T-cell (primary cell): Measurements from ENCODE around the gene CACNA2D1. TPM values are rescaled to one million over a fixed set of nuclear protein-coding genes. Genes with fewer than 3 reads are reported as not detected.

Source experiments
- ATAC-seq, 4 experiments: fragments of 200-7000 bp in 3 of 4; fragments of 150-1000 bp in 1 of 4; cut with Tn5 transposase; replicated peaks in 1 of 4; 1 replicate in 3 of 4; 2 replicates in 1 of 4; pipeline ENCODE4 v1.10.0; 2021; ENCODE audit warnings: moderate library complexity in 3 of 4, mild to moderate bottlenecking in 2 of 4, moderate number of reproducible peaks in 1 of 4
- CTCF ChIA-PET, 2 donors: fragments of 300-600 bp; sonication (Branson Sonifier 250); formaldehyde crosslinking; loops; one replicate each; lab custom pipeline; 2022; ENCODE audit warnings: antibody characterized with exemption in 2 of 2; lab: Charles Lee
- POLR2A ChIA-PET, 2 donors: fragments of 300-600 bp; sonication (Branson Sonifier 250); formaldehyde crosslinking; loops; one replicate each; lab custom pipeline; 2022; ENCODE audit warnings: antibody characterized with exemption in 2 of 2; lab: Charles Lee
- DNase-seq, 35 experiments: peaks; one replicate each; pipeline versions ENCODE4 v3.0.0 to v3.0.0-alpha.2; 2013 to 2023
- H3K27ac ChIP-seq: one replicate; pipeline ENCODE4 v1.5.1; 2013; ENCODE audit warnings: low read length
- H3K27me3 ChIP-seq, 2 experiments: replicated peaks in 1 of 2; 1 replicate in 1 of 2; 2 replicates in 1 of 2; pipeline versions ENCODE4 v1.6.1 to v1.7.0; 2013; ENCODE audit warnings: low read length in 1 of 2, mixed read lengths in 1 of 2; ENCODE audit not compliant: control insufficient read depth in 2 of 2, insufficient read depth in 2 of 2; ENCODE audit errors: extremely low read depth in 1 of 2
- H3K36me3 ChIP-seq, 2 donors: 1 replicate in 1 of 2; 2 replicates in 1 of 2; pipeline versions ENCODE4 v1.6.1 to v1.7.0; 2013; ENCODE audit warnings: low read length in 1 of 2; ENCODE audit not compliant: control insufficient read depth in 2 of 2, insufficient read depth in 1 of 2; ENCODE audit errors: extremely low read depth in 1 of 2
- H3K4me1 ChIP-seq, 2 experiments: 1 replicate in 1 of 2; 2 replicates in 1 of 2; pipeline versions ENCODE4 v1.6.1 to v1.7.0; 2013; ENCODE audit warnings: low read length in 2 of 2, mixed read lengths in 1 of 2; ENCODE audit not compliant: insufficient read depth in 2 of 2, control insufficient read depth in 1 of 2; ENCODE audit errors: extremely low read depth in 1 of 2
- H3K4me3 ChIP-seq, 2 donors: 1 replicate in 1 of 2; 2 replicates in 1 of 2; pipeline versions ENCODE4 v1.5.1 to v1.7.0; 2013; ENCODE audit warnings: mild to moderate bottlenecking in 2 of 2, low read length in 1 of 2, moderate library complexity in 1 of 2; ENCODE audit not compliant: control insufficient read depth in 1 of 2; ENCODE audit errors: extremely low read depth in 1 of 2
- H3K9me3 ChIP-seq: 2 replicates; pipeline ENCODE4 v1.7.0; 2013
- H3K27ac Mint-ChIP-seq, 2 donors: one replicate each; pipeline ENCODE4 v1.8.0; 2020 to 2021; ENCODE audit warnings: mild to moderate bottlenecking in 2 of 2, mixed read lengths in 2 of 2
- H3K27me3 Mint-ChIP-seq, 2 donors: one replicate each; pipeline ENCODE4 v1.8.0; 2021 to 2022; ENCODE audit warnings: mixed read lengths in 2 of 2
- H3K36me3 Mint-ChIP-seq: one replicate; pipeline ENCODE4 v1.8.0; 2021; ENCODE audit warnings: mixed read lengths
- H3K4me1 Mint-ChIP-seq, 3 donors: one replicate each; pipeline ENCODE4 v1.8.0; 2020 to 2022; ENCODE audit warnings: mixed read lengths in 3 of 3, mild to moderate bottlenecking in 1 of 3
- H3K4me3 Mint-ChIP-seq, 3 donors: one replicate each; pipeline ENCODE4 v1.8.0; 2020 to 2022; ENCODE audit warnings: mild to moderate bottlenecking in 3 of 3, mixed read lengths in 3 of 3, moderate library complexity in 3 of 3
- H3K9me3 Mint-ChIP-seq, 3 donors: one replicate each; pipeline ENCODE4 v1.8.0; 2020 to 2022; ENCODE audit warnings: mixed read lengths in 3 of 3
- WGBS: methylation state at CpG from one replicate; pipeline ENCODE4 v1.1.5; 2013; ENCODE audit warnings: missing lambda C conversion rate; ENCODE audit not compliant: insufficient coverage; 5-methylcytosine and 5-hydroxymethylcytosine counted together
- total RNA-seq, 35 experiments: library from RNA in 6 of 35; stranded (reverse) in 6 of 35; fragments of 120-200 nt in 1 of 35; gene quantifications; one replicate each; pipeline versions ENCODE4 v1.2.1 to v1.2.4 and lab custom pipeline; 2013 to 2026

The CACNA2D1 gene
- total RNA-seq, 5 donors from 2014 or later (not counting 1 experiment from before 2014, with no cell fraction given): 0.03 to 0.43 (median 0.35) TPM; not detected in 2

DNA sequence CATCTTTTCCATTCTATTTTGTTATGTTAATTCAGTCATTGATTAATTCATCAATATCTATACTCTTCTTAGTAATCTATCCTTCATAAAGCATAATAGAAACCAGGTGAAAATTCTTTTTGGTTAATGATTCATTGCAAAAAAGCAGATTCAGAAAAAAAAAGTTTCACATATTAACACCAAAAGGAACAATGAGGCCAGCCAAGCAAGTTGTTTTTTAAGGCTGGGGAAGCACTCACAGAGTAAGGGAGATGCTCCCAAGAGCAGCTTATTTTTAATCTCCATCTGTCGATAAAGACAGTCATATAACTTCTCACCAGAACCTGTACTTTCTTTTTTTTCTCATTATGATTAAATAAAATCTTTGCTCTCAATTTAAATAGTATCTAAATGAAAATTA lies 95.8 kb downstream of the CACNA2D1 start:
- H3K9me3 ChIP-seq: no peaks in the 10 kb centered on the region
- H3K27ac Mint-ChIP-seq: no peak overlapping the region
- no CpG with 5 or more reads among the region's 1 CpG for WGBS
- ATAC-seq (no peak), DNase-seq (no peak)
- no peak overlapping the region for H3K27ac ChIP-seq
- H3K36me3 Mint-ChIP-seq: no peaks in the 10 kb centered on the region
- POLR2A ChIA-PET: interaction anchor here in 1 of 2 donors (0.5 kb wide), 1 partner anchor 19 kb away, joined by 4 read pairs; no protein-coding TSS in a partner anchor
- no peak overlapping the region for H3K4me3 Mint-ChIP-seq
- no peaks in the 10 kb centered on the region for H3K4me1 Mint-ChIP-seq
- no peaks in the 10 kb centered on the region for H3K36me3 ChIP-seq
- CTCF ChIA-PET: no interaction called here
- no peak overlapping the region for H3K4me3 ChIP-seq
- no peaks in the 10 kb centered on the region for H3K27me3 Mint-ChIP-seq
- no peaks in the 10 kb centered on the region for H3K27me3 ChIP-seq
- H3K9me3 Mint-ChIP-seq: no peaks in the 10 kb centered on the region
- no peaks in the 10 kb centered on the region for H3K4me1 ChIP-seq

DNA sequence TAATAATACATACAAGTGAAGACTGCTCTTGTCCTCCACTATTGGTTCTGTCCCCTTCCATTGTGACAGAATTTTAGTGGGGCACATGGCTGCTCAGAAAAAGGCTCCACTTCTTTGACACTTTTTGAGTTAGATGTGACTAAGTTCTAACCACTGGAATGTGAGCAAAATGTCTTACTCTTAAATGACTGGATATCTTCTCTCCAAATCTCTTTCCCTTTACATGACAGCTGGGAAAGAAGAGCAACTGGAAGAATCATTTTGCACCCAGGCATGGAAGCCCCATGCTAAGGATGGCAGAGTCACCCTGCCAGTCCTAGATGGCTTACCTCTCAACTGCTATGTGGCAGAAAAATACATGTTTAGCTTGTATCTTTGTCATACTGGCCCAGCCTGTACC lies 97.7 kb downstream of the CACNA2D1 start:
- Histone ChIP-seq H3K36me3 (no peaks in the 10 kb centered on the region), H3K4me1 (no peaks in the 10 kb centered on the region), H3K27me3 (no peaks in the 10 kb centered on the region), H3K27ac (no peak overlapping the region), H3K4me3 (no peak overlapping the region), H3K9me3 (no peaks in the 10 kb centered on the region)
- H3K9me3 Mint-ChIP-seq: peaks cover 0 to 2% (median 0%) of the 10 kb centered on the region in 3 donors
- no peaks in the 10 kb centered on the region for H3K4me1 Mint-ChIP-seq
- no peak overlapping the region for H3K27ac Mint-ChIP-seq
- ChIA-PET CTCF (no interaction called here), POLR2A (no interaction called here)
- DNase-seq (no peak), ATAC-seq (no peak)
- H3K27me3 Mint-ChIP-seq: no peaks in the 10 kb centered on the region
- H3K36me3 Mint-ChIP-seq: no peaks in the 10 kb centered on the region
- H3K4me3 Mint-ChIP-seq: no peak overlapping the region

DNA sequence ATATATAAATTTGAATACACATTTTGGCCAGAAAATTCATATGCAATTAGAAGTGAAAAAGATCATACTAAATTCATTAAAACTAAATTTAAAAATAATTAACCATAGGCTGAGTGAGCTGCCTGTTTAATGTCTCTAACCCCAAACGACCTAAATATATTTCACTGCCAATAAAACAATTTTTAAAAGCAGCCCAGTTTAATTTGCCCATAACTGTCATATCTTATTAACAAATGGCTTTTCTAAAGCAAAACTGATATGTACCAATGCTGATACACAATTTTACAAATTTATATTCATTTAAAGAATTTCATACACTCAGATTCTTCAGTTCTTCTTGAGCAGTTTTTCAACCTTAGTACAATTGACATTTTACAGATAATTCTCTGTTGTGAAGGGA lies 99.9 kb downstream of the CACNA2D1 start:
- no peaks in the 10 kb centered on the region for H3K4me1 Mint-ChIP-seq
- ChIA-PET POLR2A (no interaction called here), CTCF (no interaction called here)

DNA sequence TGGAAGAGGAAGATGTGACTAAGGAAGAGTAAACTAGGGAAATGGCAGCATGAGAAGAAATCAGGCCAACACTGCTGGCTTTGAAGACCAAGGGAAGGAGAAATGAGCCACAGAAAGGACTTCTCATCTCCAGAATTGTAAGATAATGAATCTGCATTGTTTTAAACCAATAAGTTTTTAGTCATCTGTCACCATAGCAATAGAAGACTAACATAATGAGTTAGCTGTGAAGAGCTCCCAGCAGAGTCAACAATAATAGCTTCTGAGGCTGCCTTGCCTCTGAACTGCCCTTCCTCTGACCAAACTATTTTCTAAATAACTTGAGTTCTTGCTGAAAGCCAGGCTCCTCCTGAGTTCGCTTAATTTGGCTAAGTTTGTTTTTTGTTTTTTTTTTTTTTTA lies 103.6 kb downstream of the CACNA2D1 start:
- Mint-ChIP-seq H3K27me3 (no peaks in the 10 kb centered on the region), H3K4me1 (no peaks in the 10 kb centered on the region), H3K9me3 (peaks cover 2 to 5% (median 4%) of the 10 kb centered on the region in 3 donors), H3K4me3 (no peak overlapping the region), H3K36me3 (no peaks in the 10 kb centered on the region), H3K27ac (no peak overlapping the region)
- no peaks in the 10 kb centered on the region for H3K36me3 ChIP-seq
- H3K27ac ChIP-seq: no peak overlapping the region
- no peaks in the 10 kb centered on the region for H3K9me3 ChIP-seq
- WGBS: no CpG with 5 or more reads among the region's 1 CpG
- ATAC-seq (no peak), DNase-seq (no peak)
- POLR2A ChIA-PET: no interaction called here
- no peak overlapping the region for H3K4me3 ChIP-seq
- H3K4me1 ChIP-seq: no peaks in the 10 kb centered on the region
- H3K27me3 ChIP-seq: no peaks in the 10 kb centered on the region
- CTCF ChIA-PET: no interaction called here

More for the DNA sequence above, 99.9 kb downstream of the CACNA2D1 start:
- H3K4me1 ChIP-seq: no peaks in the 10 kb centered on the region
- H3K36me3 ChIP-seq: no peaks in the 10 kb centered on the region
- H3K36me3 Mint-ChIP-seq: no peaks in the 10 kb centered on the region
- no peak overlapping the region for H3K27ac ChIP-seq
- no peak overlapping the region for H3K4me3 ChIP-seq
- H3K4me3 Mint-ChIP-seq: no peak overlapping the region
- no peaks in the 10 kb centered on the region for H3K27me3 ChIP-seq
- ATAC-seq (no peak), DNase-seq (no peak)
- peaks cover 0 to 2% (median 2%) of the 10 kb centered on the region in 3 donors for H3K9me3 Mint-ChIP-seq
- H3K27ac Mint-ChIP-seq: no peak overlapping the region
- no peaks in the 10 kb centered on the region for H3K9me3 ChIP-seq
- H3K27me3 Mint-ChIP-seq: no peaks in the 10 kb centered on the region
- 29% methylated on average over 1 of the region's 1 CpG for WGBS

DNA sequence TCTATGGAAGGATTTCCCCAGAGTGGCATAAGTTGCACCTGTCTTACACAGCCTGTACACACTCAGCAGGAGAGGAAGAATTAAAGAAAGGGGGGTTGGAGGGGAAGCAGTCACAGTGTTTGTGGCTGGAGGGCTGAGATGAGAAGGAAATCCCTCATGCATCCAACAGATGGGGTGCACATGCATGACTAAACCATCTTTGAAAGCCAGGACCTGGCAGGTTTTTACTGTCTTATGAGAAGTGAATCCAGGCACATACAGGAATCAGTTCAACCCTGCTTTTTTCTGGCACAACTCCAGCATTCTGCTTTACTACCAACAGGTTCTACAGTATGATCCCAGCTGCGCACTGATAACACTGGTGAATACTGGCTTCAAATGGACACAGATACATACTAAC lies 107.7 kb downstream of the CACNA2D1 start:
- Histone ChIP-seq H3K27ac (no peak overlapping the region), H3K27me3 (no peaks in the 10 kb centered on the region), H3K9me3 (no peaks in the 10 kb centered on the region), H3K4me1 (no peaks in the 10 kb centered on the region), H3K4me3 (no peak overlapping the region), H3K36me3 (no peaks in the 10 kb centered on the region)
- WGBS: no CpG with 5 or more reads among the region's 1 CpG
- Mint-ChIP-seq H3K9me3 (peaks cover 0 to 5% (median 4%) of the 10 kb centered on the region in 3 donors), H3K4me3 (no peak overlapping the region), H3K27me3 (no peaks in the 10 kb centered on the region), H3K4me1 (no peaks in the 10 kb centered on the region), H3K27ac (no peak overlapping the region), H3K36me3 (no peaks in the 10 kb centered on the region)
- ATAC-seq: no peak
- POLR2A ChIA-PET: no interaction called here
- CTCF ChIA-PET: no interaction called here
- no peak for DNase-seq

DNA sequence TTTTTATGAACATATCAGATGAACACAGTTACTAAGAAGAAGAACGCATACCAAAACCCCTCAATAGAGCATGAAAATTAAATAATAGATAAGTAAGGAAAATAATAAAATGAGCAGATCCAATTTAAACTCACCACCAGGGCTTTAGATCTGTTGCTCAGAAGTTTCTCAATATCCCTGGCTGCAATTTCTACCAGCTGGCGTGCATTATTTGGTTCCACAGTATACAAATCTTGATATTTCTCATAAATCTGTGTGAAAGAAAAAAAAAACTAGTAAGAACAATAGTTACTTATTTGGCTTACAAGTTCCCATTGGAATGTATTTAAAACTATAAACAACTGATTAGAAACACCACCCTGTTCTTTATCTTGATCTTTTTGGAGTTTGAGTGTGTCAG lies 108.6 kb downstream of the CACNA2D1 start:
- no peak overlapping the region for H3K27ac ChIP-seq
- H3K27me3 Mint-ChIP-seq: no peaks in the 10 kb centered on the region

DNA sequence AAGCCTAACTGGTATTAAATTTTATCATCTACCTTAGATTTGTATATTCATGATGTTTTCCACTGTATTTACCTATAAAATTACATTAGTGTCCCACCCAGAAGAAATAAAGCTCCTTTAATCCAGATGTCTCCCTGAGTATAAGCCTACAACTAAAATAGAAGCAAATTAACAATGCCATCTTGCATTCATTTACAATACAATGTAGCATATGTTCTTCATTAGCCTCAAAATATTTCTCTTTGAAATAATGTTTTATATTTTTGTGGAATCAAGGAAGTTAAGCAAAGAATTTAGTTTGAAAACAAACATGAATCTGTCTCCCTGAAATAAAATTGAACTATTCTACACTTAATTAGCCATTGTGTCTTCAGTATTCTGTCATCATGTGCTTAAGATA lies 112.3 kb downstream of the CACNA2D1 start:
- Histone ChIP-seq H3K36me3 (no peaks in the 10 kb centered on the region), H3K4me1 (no peaks in the 10 kb centered on the region), H3K27ac (no peak overlapping the region), H3K4me3 (no peak overlapping the region), H3K27me3 (no peaks in the 10 kb centered on the region), H3K9me3 (no peaks in the 10 kb centered on the region)
- Mint-ChIP-seq H3K27me3 (no peaks in the 10 kb centered on the region), H3K4me3 (no peak overlapping the region), H3K27ac (no peak overlapping the region), H3K9me3 (no peaks in the 10 kb centered on the region), H3K4me1 (no peaks in the 10 kb centered on the region), H3K36me3 (no peaks in the 10 kb centered on the region)
- no peak for ATAC-seq
- CTCF ChIA-PET: no interaction called here
- no peak for DNase-seq
- POLR2A ChIA-PET: no interaction called here

More for the DNA sequence above, 108.6 kb downstream of the CACNA2D1 start:
- Mint-ChIP-seq H3K4me1 (no peaks in the 10 kb centered on the region), H3K9me3 (peaks cover 0 to 5% (median 4%) of the 10 kb centered on the region in 3 donors), H3K4me3 (no peak overlapping the region), H3K27ac (no peak overlapping the region), H3K36me3 (no peaks in the 10 kb centered on the region)
- Histone ChIP-seq H3K4me1 (no peaks in the 10 kb centered on the region), H3K27me3 (no peaks in the 10 kb centered on the region), H3K36me3 (no peaks in the 10 kb centered on the region), H3K9me3 (no peaks in the 10 kb centered on the region), H3K4me3 (no peak overlapping the region)
- ChIA-PET POLR2A (no interaction called here), CTCF (no interaction called here)
- no peak for ATAC-seq
- no CpG with 5 or more reads among the region's 2 CpGs for WGBS
- no peak for DNase-seq
